Breast epithelium (tissue), 3 donors: Measurements from ENCODE around the gene SLC10A3.
A peak's percentile ranks its signal among the peaks of the same experiment; 100 is the strongest.

Experiments
- POLR2A ChIP-seq: fragments of 450-650 bp; IDR thresholded peaks from one replicate; pipeline ENCODE4 v1.6.1; 2016; ENCODE audit warnings: antibody characterized with exemption, mild to moderate bottlenecking, moderate library complexity
- POLR2AphosphoS5 ChIP-seq, 3 donors: sonication (generic); formaldehyde crosslinking; IDR thresholded peaks; one replicate each; pipeline ENCODE4 v1.6.1; 2017; ENCODE audit warnings: antibody characterized with exemption in 3 of 3
- TF ChIP-seq, protein P1 (sequence below), 3 donors: fragments of 450-650 bp; IDR thresholded peaks; one replicate each; pipeline ENCODE4 v1.5.1; 2016 to 2017; ENCODE audit warnings: antibody characterized with exemption in 3 of 3, mild to moderate bottlenecking in 3 of 3, moderate library complexity in 3 of 3

DNA sequence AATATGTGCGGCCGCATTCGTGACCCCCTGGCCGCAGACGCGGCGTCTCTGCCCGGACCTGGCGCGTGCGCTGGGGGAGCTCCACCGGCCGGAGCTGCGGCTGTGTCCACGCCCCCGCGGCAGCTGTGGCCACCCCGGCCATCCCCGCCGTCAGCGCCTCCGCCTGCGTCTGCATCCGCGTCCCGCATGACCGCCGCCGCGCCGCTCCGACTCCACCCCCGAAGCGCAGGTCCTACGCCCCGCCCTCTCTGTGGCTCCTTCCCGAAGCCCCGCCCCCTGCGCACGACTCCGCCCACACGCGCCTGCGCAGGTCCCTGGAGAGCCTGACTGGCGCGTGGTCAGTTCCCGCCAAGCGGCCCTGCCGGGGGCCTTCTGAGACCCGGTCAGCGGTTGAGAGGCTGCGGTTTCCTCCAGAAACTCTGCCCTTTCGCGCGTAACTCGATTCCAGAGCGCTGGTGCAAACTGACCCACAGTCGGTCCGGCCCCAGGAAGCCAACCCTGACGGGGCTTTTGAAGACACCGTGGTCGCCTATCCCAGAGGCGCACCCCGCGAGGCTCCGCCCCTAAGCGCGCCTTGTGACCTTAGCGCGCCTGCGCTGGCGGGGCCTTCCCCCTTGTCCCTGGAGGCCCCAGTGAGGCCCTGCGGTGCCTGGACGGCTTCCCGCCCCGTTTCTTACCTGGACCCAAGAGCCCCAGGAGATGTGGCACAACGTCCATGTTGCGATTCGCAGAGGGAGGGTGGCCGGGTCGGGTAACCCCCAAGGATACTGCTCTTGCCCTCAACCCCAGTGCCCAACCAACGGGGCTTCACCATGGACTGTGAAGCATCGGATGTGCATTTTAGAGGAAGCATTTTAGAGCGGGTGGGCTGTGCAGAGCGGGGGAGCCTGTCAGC is 11.5 kb downstream of the SLC10A3 start, which contains the start of gene LAGE3:
- TF ChIP-seq POLR2AphosphoS5 (IDR thresholded peaks at IDR 0.05) (peak in 2 of 3 donors; percentile 51 to 57), POLR2A (no peak)
- TF ChIP-seq, protein P1, sequence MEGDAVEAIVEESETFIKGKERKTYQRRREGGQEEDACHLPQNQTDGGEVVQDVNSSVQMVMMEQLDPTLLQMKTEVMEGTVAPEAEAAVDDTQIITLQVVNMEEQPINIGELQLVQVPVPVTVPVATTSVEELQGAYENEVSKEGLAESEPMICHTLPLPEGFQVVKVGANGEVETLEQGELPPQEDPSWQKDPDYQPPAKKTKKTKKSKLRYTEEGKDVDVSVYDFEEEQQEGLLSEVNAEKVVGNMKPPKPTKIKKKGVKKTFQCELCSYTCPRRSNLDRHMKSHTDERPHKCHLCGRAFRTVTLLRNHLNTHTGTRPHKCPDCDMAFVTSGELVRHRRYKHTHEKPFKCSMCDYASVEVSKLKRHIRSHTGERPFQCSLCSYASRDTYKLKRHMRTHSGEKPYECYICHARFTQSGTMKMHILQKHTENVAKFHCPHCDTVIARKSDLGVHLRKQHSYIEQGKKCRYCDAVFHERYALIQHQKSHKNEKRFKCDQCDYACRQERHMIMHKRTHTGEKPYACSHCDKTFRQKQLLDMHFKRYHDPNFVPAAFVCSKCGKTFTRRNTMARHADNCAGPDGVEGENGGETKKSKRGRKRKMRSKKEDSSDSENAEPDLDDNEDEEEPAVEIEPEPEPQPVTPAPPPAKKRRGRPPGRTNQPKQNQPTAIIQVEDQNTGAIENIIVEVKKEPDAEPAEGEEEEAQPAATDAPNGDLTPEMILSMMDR (IDR thresholded peaks at IDR 0.05), result no peak
